ENCODE results near the gene MAPK4. TPM values are rescaled to one million over a fixed set of nuclear protein-coding genes. Genes with fewer than 3 reads are reported as not detected.

MAPK4 gene
- total RNA-seq, 4 donors from 2014 or later: 0.26 to 2.8 (median 0.77) TPM

DNA sequence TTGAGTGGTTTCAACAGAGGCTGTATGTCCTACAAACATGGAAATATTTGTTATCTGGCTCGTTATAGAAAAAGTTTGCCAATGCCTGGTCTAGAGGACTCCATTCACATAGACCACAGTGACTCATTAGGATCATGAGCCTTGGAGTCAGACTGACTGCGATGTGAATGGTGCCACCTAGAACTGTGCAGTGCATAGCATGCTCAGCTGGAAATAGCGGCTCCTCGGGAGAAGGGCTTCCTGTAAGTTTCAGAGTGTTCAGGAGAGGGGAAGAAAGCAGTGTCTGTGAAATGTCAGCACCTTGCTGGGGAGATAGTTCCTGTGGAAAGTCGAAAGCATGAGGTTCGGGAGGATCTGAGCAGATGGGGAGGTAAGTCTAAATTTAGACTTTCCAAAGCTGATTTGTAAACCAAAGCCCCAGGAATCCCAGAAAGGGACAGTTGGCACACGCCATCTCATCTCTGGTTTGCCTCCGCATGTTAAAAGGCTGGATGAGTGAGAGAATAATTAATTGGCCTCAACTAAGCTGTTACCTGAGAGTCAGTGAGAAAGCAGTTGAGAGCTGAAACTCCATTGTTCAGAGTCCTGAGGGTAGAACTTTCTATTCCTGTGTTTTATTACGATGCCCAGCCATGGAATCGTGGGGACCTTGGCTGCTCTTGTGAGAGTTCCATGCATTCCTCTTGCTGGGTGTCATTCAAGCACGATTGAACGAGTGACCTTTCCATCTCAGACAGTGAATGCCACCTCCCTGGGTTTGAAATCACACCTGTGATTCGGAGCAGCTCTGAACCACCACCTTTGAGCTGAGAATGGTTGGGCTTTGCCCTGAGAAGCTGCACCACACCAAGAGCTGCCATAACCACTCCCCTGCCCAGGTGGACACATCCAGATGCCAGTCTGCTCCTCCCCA lies 99.5 kb downstream of the MAPK4 start:
- TF ChIP-seq POLR2A (IDR thresholded peaks at IDR 0.05): no peak
- TF ChIP-seq, protein P1, sequence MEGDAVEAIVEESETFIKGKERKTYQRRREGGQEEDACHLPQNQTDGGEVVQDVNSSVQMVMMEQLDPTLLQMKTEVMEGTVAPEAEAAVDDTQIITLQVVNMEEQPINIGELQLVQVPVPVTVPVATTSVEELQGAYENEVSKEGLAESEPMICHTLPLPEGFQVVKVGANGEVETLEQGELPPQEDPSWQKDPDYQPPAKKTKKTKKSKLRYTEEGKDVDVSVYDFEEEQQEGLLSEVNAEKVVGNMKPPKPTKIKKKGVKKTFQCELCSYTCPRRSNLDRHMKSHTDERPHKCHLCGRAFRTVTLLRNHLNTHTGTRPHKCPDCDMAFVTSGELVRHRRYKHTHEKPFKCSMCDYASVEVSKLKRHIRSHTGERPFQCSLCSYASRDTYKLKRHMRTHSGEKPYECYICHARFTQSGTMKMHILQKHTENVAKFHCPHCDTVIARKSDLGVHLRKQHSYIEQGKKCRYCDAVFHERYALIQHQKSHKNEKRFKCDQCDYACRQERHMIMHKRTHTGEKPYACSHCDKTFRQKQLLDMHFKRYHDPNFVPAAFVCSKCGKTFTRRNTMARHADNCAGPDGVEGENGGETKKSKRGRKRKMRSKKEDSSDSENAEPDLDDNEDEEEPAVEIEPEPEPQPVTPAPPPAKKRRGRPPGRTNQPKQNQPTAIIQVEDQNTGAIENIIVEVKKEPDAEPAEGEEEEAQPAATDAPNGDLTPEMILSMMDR (IDR thresholded peaks at IDR 0.05): no peak
- no peaks in the 10 kb centered on the region for H3K4me1 ChIP-seq
- H3K27ac ChIP-seq: no peak overlapping the region
- no peaks in the 10 kb centered on the region for H3K36me3 ChIP-seq
- H3K27me3 ChIP-seq: no peaks in the 10 kb centered on the region
- no peak overlapping the region for H3K4me3 ChIP-seq
- no peaks in the 10 kb centered on the region for H3K9me3 ChIP-seq
- intact Hi-C loops (cut with DNase I; ENCODE audit: low total_unique reads): no loop called here
- DNase-seq: no peak

DNA sequence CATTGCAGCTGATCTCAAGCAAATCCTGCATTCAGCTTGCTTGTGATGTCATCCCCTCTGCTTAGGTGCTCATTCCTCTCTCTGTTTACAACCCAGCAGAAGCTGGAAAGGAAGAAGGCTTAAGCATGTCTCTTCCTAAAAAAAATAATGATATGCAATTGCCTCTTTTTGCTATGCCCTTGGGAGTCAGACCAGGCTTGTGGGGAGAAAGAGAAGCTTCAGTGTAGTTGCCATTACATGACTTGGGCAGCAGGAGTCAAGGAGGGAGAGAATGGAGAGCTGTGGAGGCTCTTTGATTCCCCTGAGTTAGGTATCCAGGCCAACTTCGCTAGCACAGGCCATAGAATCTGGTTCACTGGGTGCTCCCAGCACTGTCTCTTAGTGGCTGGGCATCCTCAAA lies 101.1 kb downstream of the MAPK4 start:
- no peaks in the 10 kb centered on the region for H3K27me3 ChIP-seq
- H3K9me3 ChIP-seq: no peaks in the 10 kb centered on the region
- intact Hi-C loops (cut with DNase I; ENCODE audit: low total_unique reads): no loop called here
- no peak overlapping the region for H3K4me3 ChIP-seq
- DNase-seq: no peak
- no peak for TF ChIP-seq POLR2A (IDR thresholded peaks at IDR 0.05)
- TF ChIP-seq, protein P1 (IDR thresholded peaks at IDR 0.05): no peak
- H3K4me1 ChIP-seq: no peaks in the 10 kb centered on the region
- no peaks in the 10 kb centered on the region for H3K36me3 ChIP-seq
- H3K27ac ChIP-seq: no peak overlapping the region

DNA sequence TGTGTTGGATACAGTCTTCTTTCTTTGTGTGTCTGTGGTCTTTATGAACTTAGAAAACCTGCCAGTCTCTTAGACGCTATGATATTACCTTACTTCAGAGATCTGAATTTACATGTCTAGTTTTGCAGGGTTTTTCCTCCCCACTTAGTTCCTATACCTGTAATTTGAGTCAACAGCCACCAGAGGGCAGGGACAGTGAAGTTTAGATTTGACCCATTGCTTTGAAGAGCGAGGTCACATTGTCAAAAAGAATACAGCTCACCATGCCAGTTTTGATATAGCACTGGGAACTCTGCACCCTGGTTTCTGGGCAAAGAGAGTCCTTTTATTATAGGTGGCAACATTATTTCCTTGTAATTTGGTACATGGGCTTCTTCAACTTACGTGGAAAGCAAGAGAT lies 102.3 kb downstream of the MAPK4 start:
- Histone ChIP-seq H3K27ac (no peak overlapping the region), H3K27me3 (no peaks in the 10 kb centered on the region), H3K4me3 (no peak overlapping the region), H3K9me3 (no peaks in the 10 kb centered on the region), H3K36me3 (no peaks in the 10 kb centered on the region), H3K4me1 (no peaks in the 10 kb centered on the region)
- no peak for TF ChIP-seq POLR2A (IDR thresholded peaks at IDR 0.05)
- TF ChIP-seq, protein P1 (IDR thresholded peaks at IDR 0.05): no peak
- DNase-seq: no peak
- intact Hi-C loops (cut with DNase I; ENCODE audit: low total_unique reads): no loop called here

DNA sequence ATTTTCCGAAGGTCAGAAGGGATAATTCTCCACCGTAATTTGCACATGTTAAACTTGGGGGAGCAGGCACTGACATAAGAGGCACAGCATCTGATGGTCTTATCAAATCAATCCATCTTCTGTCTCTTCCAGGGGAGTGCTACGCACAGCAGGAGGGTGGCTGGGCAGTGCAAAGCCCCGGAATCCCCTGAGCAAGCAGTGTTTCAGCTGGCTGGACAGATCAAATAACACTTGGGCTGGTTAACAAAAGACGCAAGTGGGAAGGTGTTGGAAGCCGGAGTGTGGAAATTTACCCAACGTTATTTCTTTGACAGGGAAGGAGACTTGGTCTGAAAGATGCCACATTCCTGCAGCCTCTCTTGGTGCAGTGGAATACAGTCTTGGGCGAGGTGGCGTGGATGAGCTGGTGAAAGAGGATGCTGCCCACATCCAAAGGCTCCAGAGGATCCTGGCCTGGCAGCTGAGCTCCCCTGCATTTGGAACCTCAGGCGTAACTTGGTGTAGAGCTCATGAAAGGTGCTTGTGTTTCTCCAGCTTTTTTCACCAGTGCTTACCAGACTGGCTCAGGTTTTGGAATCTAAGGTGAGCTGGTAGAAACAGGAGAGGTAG lies 103.0 kb downstream of the MAPK4 start:
- no peak for DNase-seq
- no peak overlapping the region for H3K27ac ChIP-seq
- no peaks in the 10 kb centered on the region for H3K9me3 ChIP-seq
- TF ChIP-seq POLR2A (IDR thresholded peaks at IDR 0.05): no peak
- H3K4me3 ChIP-seq: no peak overlapping the region
- H3K36me3 ChIP-seq: no peaks in the 10 kb centered on the region
- intact Hi-C loops (cut with DNase I; ENCODE audit: low total_unique reads): no loop called here
- H3K4me1 ChIP-seq: no peaks in the 10 kb centered on the region
- H3K27me3 ChIP-seq: no peaks in the 10 kb centered on the region

DNA sequence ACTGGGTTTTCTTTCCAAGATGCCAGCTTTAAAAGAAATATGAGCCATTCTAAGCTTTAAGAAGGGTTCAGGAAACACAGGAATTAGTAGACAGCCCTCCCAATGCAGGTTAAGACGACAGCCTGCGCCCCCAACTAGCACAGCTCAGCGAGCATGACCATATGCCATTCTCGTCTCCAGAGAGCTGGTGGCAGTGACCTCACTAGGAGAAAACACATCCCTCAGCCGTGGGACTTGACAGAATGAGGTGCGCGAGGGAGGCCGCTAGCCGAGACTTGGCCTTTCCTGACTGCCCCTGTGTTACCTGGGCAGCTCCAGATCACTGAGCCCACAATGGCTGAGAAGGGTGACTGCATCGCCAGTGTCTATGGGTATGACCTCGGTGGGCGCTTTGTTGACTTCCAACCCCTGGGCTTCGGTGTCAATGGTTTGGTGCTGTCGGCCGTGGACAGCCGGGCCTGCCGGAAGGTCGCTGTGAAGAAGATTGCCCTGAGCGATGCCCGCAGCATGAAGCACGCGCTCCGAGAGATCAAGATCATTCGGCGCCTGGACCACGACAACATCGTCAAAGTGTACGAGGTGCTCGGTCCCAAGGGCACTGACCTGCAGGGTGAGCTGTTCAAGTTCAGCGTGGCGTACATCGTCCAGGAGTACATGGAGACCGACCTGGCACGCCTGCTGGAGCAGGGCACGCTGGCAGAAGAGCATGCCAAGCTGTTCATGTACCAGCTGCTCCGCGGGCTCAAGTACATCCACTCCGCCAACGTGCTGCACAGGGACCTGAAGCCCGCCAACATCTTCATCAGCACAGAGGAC lies 103.9 kb downstream of the MAPK4 start:
- H3K4me3 ChIP-seq: no peak overlapping the region
- DNase-seq: no peak
- no peaks in the 10 kb centered on the region for H3K4me1 ChIP-seq
- H3K36me3 ChIP-seq: no peaks in the 10 kb centered on the region
- no peak overlapping the region for H3K27ac ChIP-seq
- TF ChIP-seq, protein P1 (IDR thresholded peaks at IDR 0.05): no peak
- TF ChIP-seq POLR2A (IDR thresholded peaks at IDR 0.05): no peak
- H3K27me3 ChIP-seq: no peaks in the 10 kb centered on the region
- no peaks in the 10 kb centered on the region for H3K9me3 ChIP-seq
- intact Hi-C loops (cut with DNase I; ENCODE audit: low total_unique reads): no loop called here

Measured in uterus (tissue), 4 donors.